Ammon's horn (tissue), 1 donor: ENCODE measurements around the gene POLR2L.
A peak's percentile ranks its signal among the peaks of the same experiment; 100 is the strongest.

ENCODE experiments used
- DNase-seq: peaks from one replicate; pipeline ENCODE4 v3.0.0-alpha.2; 2016; ENCODE audit warnings: low spot score

The POLR2L gene

GRCh38 chr11:826836-827145 lies 15.5 kb downstream of the POLR2L start:
- no peak for DNase-seq

GRCh38 chr11:826227-826621 lies 16.1 kb downstream of the POLR2L start:
- DNase-seq = no peak

- DNase-seq = no peak
Measured at GRCh38 chr11:825366-826226, 16.7 kb downstream of the POLR2L start.

- no peak for DNase-seq
Measured at GRCh38 chr11:824942-825341, 17.4 kb downstream of the POLR2L start.

- peak; percentile 74 for DNase-seq
Measured at GRCh38 chr11:824292-824880, 17.9 kb downstream of the POLR2L start.

- DNase-seq = no peak
Measured at GRCh38 chr11:823441-824291, 18.7 kb downstream of the POLR2L start.

GRCh38 chr11:821512-822371 lies 20.6 kb downstream of the POLR2L start:
- peak; percentile 70 for DNase-seq

- peak; percentile 61 for DNase-seq
Measured at GRCh38 chr11:820655-821511, 21.4 kb downstream of the POLR2L start.

- peak; percentile 73 for DNase-seq
Measured at GRCh38 chr11:819943-820649, 22.2 kb downstream of the POLR2L start.

GRCh38 chr11:819129-819931 lies 23.0 kb downstream of the POLR2L start:
- DNase-seq = peak; percentile 96

GRCh38 chr11:818396-819128 lies 23.8 kb downstream of the POLR2L start, which contains the start of gene PNPLA2:
Gene PNPLA2 (plus strand): TSS chr11:818914. CDS start chr11:819719, 805 bp downstream.
- DNase-seq = no peak

- no peak for DNase-seq
Measured at GRCh38 chr11:816433-816779, 25.9 kb downstream of the POLR2L start.

- no peak for DNase-seq
Measured at GRCh38 chr11:815675-816432, 26.5 kb downstream of the POLR2L start.

- DNase-seq = no peak
Measured at GRCh38 chr11:813456-814096, 28.8 kb downstream of the POLR2L start.

- no peak for DNase-seq
Measured at GRCh38 chr11:813072-813455, 29.3 kb downstream of the POLR2L start.

GRCh38 chr11:812390-812789 lies 29.9 kb downstream of the POLR2L start:
- DNase-seq = no peak

- DNase-seq = no peak
Measured at GRCh38 chr11:811446-812245, 30.7 kb downstream of the POLR2L start.
